ENCODE results near the gene IFT43. TPM values are rescaled to one million over a fixed set of nuclear protein-coding genes. Genes with fewer than 3 reads are reported as not detected.

Gene IFT43
- total RNA-seq, 1 experiment from 2014 or later = 34.9 TPM

GRCh38 chr14:76088771-76089571, 103.4 kb downstream of the IFT43 start:
- no peaks in the 10 kb centered on the region for H3K27me3 Mint-ChIP-seq (ENCODE audit: insufficient read depth, unreplicated experiment)
- DNase-seq (ENCODE audit: unreplicated experiment) = no peak
- intact Hi-C loops (cut with micrococcal nuclease) = no loop called here
- peaks cover 7% of the 10 kb centered on the region for H3K36me3 Mint-ChIP-seq (ENCODE audit: insufficient read depth, unreplicated experiment)
- H3K9me3 Mint-ChIP-seq (ENCODE audit: unreplicated experiment) = no peaks in the 10 kb centered on the region
- no peak for TF ChIP-seq CTCF (IDR thresholded peaks at IDR 0.05; ENCODE audit: unreplicated experiment)
- ChIA-PET POLR2A (interaction anchor here (1.0 kb wide), 1 partner anchor 378 kb away, joined by 3 read pairs; no protein-coding TSS in a partner anchor), CTCF (no interaction called here)
- H3K4me1 Mint-ChIP-seq (ENCODE audit: insufficient read depth, unreplicated experiment) = no peaks in the 10 kb centered on the region
- H3K27ac Mint-ChIP-seq (ENCODE audit: low read depth, unreplicated experiment) = no peak overlapping the region
- BruUV-seq (replicated peaks) = no TSS peak
- no peak overlapping the region for H3K4me3 Mint-ChIP-seq (ENCODE audit: unreplicated experiment)

- POLR2A ChIA-PET = no interaction called here
- DNase-seq (ENCODE audit: unreplicated experiment) = no peak
- H3K27me3 Mint-ChIP-seq (ENCODE audit: insufficient read depth, unreplicated experiment) = no peaks in the 10 kb centered on the region
- no peak overlapping the region for H3K4me3 Mint-ChIP-seq (ENCODE audit: unreplicated experiment)
- TF ChIP-seq CTCF (IDR thresholded peaks at IDR 0.05; ENCODE audit: unreplicated experiment) = no peak
- intact Hi-C loops (cut with micrococcal nuclease) = no loop called here
- no peaks in the 10 kb centered on the region for H3K9me3 Mint-ChIP-seq (ENCODE audit: unreplicated experiment)
- no peak overlapping the region for H3K27ac Mint-ChIP-seq (ENCODE audit: low read depth, unreplicated experiment)
- BruUV-seq (replicated peaks) = no TSS peak
- CTCF ChIA-PET = no interaction called here
- peaks cover 7% of the 10 kb centered on the region for H3K36me3 Mint-ChIP-seq (ENCODE audit: insufficient read depth, unreplicated experiment)
- no peaks in the 10 kb centered on the region for H3K4me1 Mint-ChIP-seq (ENCODE audit: insufficient read depth, unreplicated experiment)
Measured at GRCh38 chr14:76089575-76089974, 104.0 kb downstream of the IFT43 start.

GRCh38 chr14:76090616-76091391, 105.2 kb downstream of the IFT43 start:
- ChIA-PET POLR2A (no interaction called here), CTCF (interaction anchor here (1.0 kb wide), 1 partner anchor 297 kb away, joined by 3 read pairs; no protein-coding TSS in a partner anchor)
- intact Hi-C loops (cut with micrococcal nuclease) = no loop called here
- H3K36me3 Mint-ChIP-seq (ENCODE audit: insufficient read depth, unreplicated experiment) = peaks cover 6% of the 10 kb centered on the region
- no peak overlapping the region for H3K4me3 Mint-ChIP-seq (ENCODE audit: unreplicated experiment)
- no peaks in the 10 kb centered on the region for H3K4me1 Mint-ChIP-seq (ENCODE audit: insufficient read depth, unreplicated experiment)
- no peak overlapping the region for H3K27ac Mint-ChIP-seq (ENCODE audit: low read depth, unreplicated experiment)
- H3K9me3 Mint-ChIP-seq (ENCODE audit: unreplicated experiment) = no peaks in the 10 kb centered on the region
- BruUV-seq (replicated peaks) = no TSS peak
- no peak for TF ChIP-seq CTCF (IDR thresholded peaks at IDR 0.05; ENCODE audit: unreplicated experiment)
- H3K27me3 Mint-ChIP-seq (ENCODE audit: insufficient read depth, unreplicated experiment) = no peaks in the 10 kb centered on the region
- DNase-seq (ENCODE audit: unreplicated experiment) = no peak

- H3K27ac Mint-ChIP-seq (ENCODE audit: low read depth, unreplicated experiment) = no peak overlapping the region
- intact Hi-C loops (cut with micrococcal nuclease) = no loop called here
- DNase-seq (ENCODE audit: unreplicated experiment) = no peak
- no peak overlapping the region for H3K4me3 Mint-ChIP-seq (ENCODE audit: unreplicated experiment)
- no peaks in the 10 kb centered on the region for H3K27me3 Mint-ChIP-seq (ENCODE audit: insufficient read depth, unreplicated experiment)
- H3K9me3 Mint-ChIP-seq (ENCODE audit: unreplicated experiment) = no peaks in the 10 kb centered on the region
- ChIA-PET CTCF (interaction anchor here (0.6 kb wide), 1 partner anchor 10 kb away, joined by 3 read pairs; no protein-coding TSS in a partner anchor), POLR2A (no interaction called here)
- H3K36me3 Mint-ChIP-seq (ENCODE audit: insufficient read depth, unreplicated experiment) = no peaks in the 10 kb centered on the region
- no TSS peak for BruUV-seq (replicated peaks)
- H3K4me1 Mint-ChIP-seq (ENCODE audit: insufficient read depth, unreplicated experiment) = no peaks in the 10 kb centered on the region
- no peak for TF ChIP-seq CTCF (IDR thresholded peaks at IDR 0.05; ENCODE audit: unreplicated experiment)
Measured at GRCh38 chr14:76093077-76093476, 107.5 kb downstream of the IFT43 start.
